B cell (primary cell): ENCODE data around the gene CCNC. TPM values are rescaled to one million over a fixed set of nuclear protein-coding genes. Genes with fewer than 3 reads are reported as not detected.

Experiments used
- ATAC-seq: fragments of 200-7000 bp; cut with Tn5 transposase; one replicate; pipeline ENCODE4 v1.10.0; 2021; ENCODE audit warnings: low read depth, mild to moderate bottlenecking, moderate number of reproducible peaks, moderate library complexity
- CTCF ChIA-PET: fragments of 350-600 bp; sonication (Branson Sonifier 250); formaldehyde crosslinking; loops from one replicate; lab custom pipeline; 2021; ENCODE audit warnings: antibody characterized with exemption, inconsistent platforms; lab: Charles Lee
- POLR2A ChIA-PET: fragments of 350-600 bp; sonication (Branson Sonifier 250); formaldehyde crosslinking; loops from one replicate; lab custom pipeline; 2021; ENCODE audit warnings: antibody characterized with exemption; lab: Charles Lee
- DNase-seq: peaks from one replicate; pipeline ENCODE4 v3.0.0; 2013
- H2AFZ ChIP-seq: 2 replicates; pipeline ENCODE4 v1.6.1; 2012; ENCODE audit warnings: mild to moderate bottlenecking, low read depth, low read length; ENCODE audit not compliant: insufficient read depth, poor library complexity, severe bottlenecking
- H3K27ac ChIP-seq, 2 donors: 1 replicate in 1 of 2; 2 replicates in 1 of 2; pipeline ENCODE4 v1.5.1; 2012 to 2013; ENCODE audit warnings: low read length in 2 of 2, mild to moderate bottlenecking in 2 of 2, moderate library complexity in 1 of 2
- H3K27me3 ChIP-seq, 4 experiments: fragments of 200-600 bp in 1 of 4; sonication (generic) in 1 of 4; replicated peaks in 1 of 4; 1 replicate in 2 of 4; 2 replicates in 2 of 4; pipeline versions ENCODE4 v1.6.1 to v1.7.0; 2013 to 2016; ENCODE audit warnings: low read length in 3 of 4, mild to moderate bottlenecking in 2 of 4, mixed read lengths in 1 of 4, moderate library complexity in 1 of 4; ENCODE audit not compliant: insufficient read depth in 4 of 4, control insufficient read depth in 3 of 4; ENCODE audit errors: control extremely low read depth in 1 of 4
- H3K36me3 ChIP-seq, 2 experiments: replicated peaks in 1 of 2; 1 replicate in 1 of 2; 2 replicates in 1 of 2; pipeline versions ENCODE4 v1.6.1 to v1.7.1; 2013; ENCODE audit warnings: low read length in 1 of 2; ENCODE audit not compliant: insufficient read depth in 2 of 2, control insufficient read depth in 1 of 2; ENCODE audit errors: control extremely low read depth in 1 of 2, extremely low read depth in 1 of 2
- H3K4me1 ChIP-seq, 2 donors: fragments of 200-600 bp in 1 of 2; sonication (generic) in 1 of 2; 1 replicate in 1 of 2; 2 replicates in 1 of 2; pipeline versions ENCODE4 v1.5.1 to v1.6.1; 2013 to 2017; ENCODE audit warnings: low read length in 2 of 2; ENCODE audit not compliant: control insufficient read depth in 2 of 2, insufficient read depth in 2 of 2
- H3K4me2 ChIP-seq: replicated peaks from 2 replicates; pipeline ENCODE3; 2012; ENCODE audit warnings: mild to moderate bottlenecking, low read depth, low read length; ENCODE audit not compliant: poor library complexity, severe bottlenecking
- H3K4me3 ChIP-seq, 5 experiments: fragments of 200-600 bp in 1 of 5; sonication (generic) in 1 of 5; 1 replicate in 3 of 5; 2 replicates in 2 of 5; pipeline versions ENCODE4 v1.5.1 to v1.7.0; 2011 to 2016; ENCODE audit warnings: low read length in 4 of 5, mild to moderate bottlenecking in 4 of 5, low read depth in 2 of 5, control low read depth in 1 of 5, moderate library complexity in 1 of 5; ENCODE audit not compliant: insufficient read depth in 1 of 5; ENCODE audit errors: control extremely low read depth in 1 of 5, extremely low read depth in 1 of 5
- H3K79me2 ChIP-seq: fragments of 200-600 bp; sonication (generic); one replicate; pipeline ENCODE4 v1.6.0; 2016; ENCODE audit warnings: low read length; ENCODE audit not compliant: control insufficient read depth, insufficient read depth
- H3K9ac ChIP-seq: fragments of 200-600 bp; sonication (generic); 2 replicates; pipeline ENCODE4 v1.6.1; 2017; ENCODE audit warnings: mild to moderate bottlenecking, low read length, moderate library complexity
- H3K9me3 ChIP-seq, 3 donors: one replicate each; pipeline versions ENCODE4 v1.6.1 to v1.7.1; 2013; ENCODE audit warnings: low read length in 2 of 3; ENCODE audit not compliant: control insufficient read depth in 2 of 3, insufficient read depth in 1 of 3; ENCODE audit errors: control extremely low read depth in 1 of 3
- H4K20me1 ChIP-seq: 2 replicates; pipeline ENCODE4 v1.6.0; 2012; ENCODE audit warnings: mild to moderate bottlenecking, low read length; ENCODE audit not compliant: insufficient read depth, control insufficient read depth, poor library complexity, severe bottlenecking
- H3K27ac Mint-ChIP-seq: one replicate; pipeline ENCODE4 v1.8.0; 2021; ENCODE audit warnings: mixed read lengths
- H3K27me3 Mint-ChIP-seq: one replicate; pipeline ENCODE4 v1.8.0; 2021; ENCODE audit warnings: mixed read lengths
- H3K4me1 Mint-ChIP-seq: one replicate; pipeline ENCODE4 v1.8.0; 2021; ENCODE audit warnings: mixed read lengths
- H3K4me3 Mint-ChIP-seq: one replicate; pipeline ENCODE4 v1.8.0; 2021; ENCODE audit warnings: mixed read lengths
- H3K9me3 Mint-ChIP-seq: one replicate; pipeline ENCODE4 v1.8.0; 2022; ENCODE audit warnings: mixed read lengths; ENCODE audit not compliant: insufficient read depth
- EZH2 ChIP-seq: IDR thresholded peaks from 2 replicates; pipeline ENCODE4 v1.6.1; 2012; ENCODE audit warnings: borderline replicate concordance, low read depth, mild to moderate bottlenecking, moderate library complexity, low read length; ENCODE audit not compliant: insufficient read depth, poor library complexity, severe bottlenecking
- WGBS: methylation state at CpG from one replicate; pipeline ENCODE4 v1.1.5; 2013; ENCODE audit warnings: missing lambda C conversion rate; ENCODE audit not compliant: insufficient coverage; 5-methylcytosine and 5-hydroxymethylcytosine counted together
- intact Hi-C: fragments of 100-400 bp; cut with micrococcal nuclease; formaldehyde crosslinking; loops from one replicate; pipeline ENCODE4 v1.10.0; 2022
- polyA plus RNA-seq: library from polyadenylated mRNA; depleted of rRNA; stranded (reverse); fragments of >200 nt; gene quantifications from 2 replicates; pipeline ENCODE4 v1.2.3, GENCODE V29; 2012
- total RNA-seq, 2 donors: library from RNA; stranded (reverse); fragments of 120-200 nt in 1 of 2; gene quantifications; 1 replicate in 1 of 2; 2 replicates in 1 of 2; pipeline versions ENCODE4 v1.2.3 to v1.2.4, GENCODE V29; 2013 to 2022
- TF ChIP-seq, protein P1 (sequence below): fragments of 200-600 bp; IDR thresholded peaks from one replicate; pipeline ENCODE4 v1.8.0; 2022; ENCODE audit warnings: antibody characterized with exemption, mild to moderate bottlenecking

The CCNC gene
- total and polyA plus RNA-seq, 2 donors (not counting 1 experiment from before 2014, with no cell fraction given), result 12.5 to 45.1 TPM

DNA sequence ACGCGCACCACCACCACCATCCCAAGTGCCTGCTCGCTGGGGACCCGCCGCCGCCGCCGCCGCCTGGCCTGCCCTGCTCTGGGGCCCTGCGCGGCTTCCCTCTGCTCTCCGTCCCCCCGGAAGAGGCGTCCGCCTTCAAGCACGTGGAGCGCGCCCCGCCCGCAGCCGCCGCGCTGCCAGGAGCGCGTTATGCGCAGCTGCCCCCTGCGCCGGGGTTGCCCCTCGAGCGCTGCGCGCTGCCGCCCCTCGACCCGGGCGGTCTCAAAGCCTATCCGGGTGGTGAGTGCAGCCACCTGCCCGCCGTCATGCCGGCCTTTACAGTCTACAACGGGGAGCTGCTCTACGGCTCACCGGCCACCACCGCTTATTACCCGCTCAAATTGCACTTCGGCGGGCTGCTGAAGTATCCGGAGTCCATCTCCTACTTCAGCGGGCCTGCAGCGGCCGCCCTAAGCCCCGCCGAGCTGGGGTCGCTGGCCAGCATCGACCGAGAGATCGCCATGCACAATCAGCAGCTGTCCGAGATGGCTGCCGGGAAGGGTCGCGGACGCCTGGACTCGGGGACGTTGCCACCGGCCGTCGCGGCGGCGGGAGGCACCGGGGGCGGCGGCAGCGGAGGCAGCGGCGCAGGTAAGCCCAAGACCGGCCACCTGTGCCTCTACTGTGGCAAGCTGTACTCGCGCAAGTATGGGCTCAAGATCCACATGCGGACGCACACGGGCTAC, 45.4 kb upstream of the CCNC start:
- ATAC-seq (peak; percentile 67), DNase-seq (peak; percentile 67)
- Histone ChIP-seq H3K79me2 (no peaks in the 10 kb centered on the region), H3K36me3 (no peaks in the 10 kb centered on the region), H3K4me2 (peak overlapping the region; percentile 97), H3K9me3 (peaks cover 0 to 29% (median 5%) of the 10 kb centered on the region in 3 donors), H4K20me1 (no peaks in the 10 kb centered on the region), H2AFZ (peak overlapping the region; percentile 81), H3K27ac (no peak overlapping the region), H3K4me3 (peak overlapping the region in 4 of 5 experiments; percentile 34 to 68 (median 52)), H3K9ac (peak overlapping the region; percentile 65), H3K4me1 (peaks cover 21 to 32% of the 10 kb centered on the region in 2 donors), H3K27me3 (peaks cover 0 to 80% (median 71%) of the 10 kb centered on the region in 4 experiments)
- Mint-ChIP-seq H3K4me1 (peaks cover 9% of the 10 kb centered on the region), H3K4me3 (peak overlapping the region; percentile 86), H3K27ac (no peak overlapping the region), H3K27me3 (peaks cover 72% of the 10 kb centered on the region), H3K9me3 (no peaks in the 10 kb centered on the region)
- CTCF ChIA-PET, result interaction anchor here (0.7 to 1.2 kb wide), 4 partner anchors 12 to 46 kb away, joined by 3 read pairs; partner anchors contain the start of gene CCNC
- WGBS, result 2% methylated on average over 82 of the region's 82 CpGs
- TF ChIP-seq EZH2, result peak; percentile 79
- TF ChIP-seq, protein P1, sequence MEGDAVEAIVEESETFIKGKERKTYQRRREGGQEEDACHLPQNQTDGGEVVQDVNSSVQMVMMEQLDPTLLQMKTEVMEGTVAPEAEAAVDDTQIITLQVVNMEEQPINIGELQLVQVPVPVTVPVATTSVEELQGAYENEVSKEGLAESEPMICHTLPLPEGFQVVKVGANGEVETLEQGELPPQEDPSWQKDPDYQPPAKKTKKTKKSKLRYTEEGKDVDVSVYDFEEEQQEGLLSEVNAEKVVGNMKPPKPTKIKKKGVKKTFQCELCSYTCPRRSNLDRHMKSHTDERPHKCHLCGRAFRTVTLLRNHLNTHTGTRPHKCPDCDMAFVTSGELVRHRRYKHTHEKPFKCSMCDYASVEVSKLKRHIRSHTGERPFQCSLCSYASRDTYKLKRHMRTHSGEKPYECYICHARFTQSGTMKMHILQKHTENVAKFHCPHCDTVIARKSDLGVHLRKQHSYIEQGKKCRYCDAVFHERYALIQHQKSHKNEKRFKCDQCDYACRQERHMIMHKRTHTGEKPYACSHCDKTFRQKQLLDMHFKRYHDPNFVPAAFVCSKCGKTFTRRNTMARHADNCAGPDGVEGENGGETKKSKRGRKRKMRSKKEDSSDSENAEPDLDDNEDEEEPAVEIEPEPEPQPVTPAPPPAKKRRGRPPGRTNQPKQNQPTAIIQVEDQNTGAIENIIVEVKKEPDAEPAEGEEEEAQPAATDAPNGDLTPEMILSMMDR, result peak; percentile 21
- intact Hi-C loops, result loop anchor here (1.0 to 5.0 kb wide), 6 partner anchors 12 to 843 kb away; no protein-coding TSS in a partner anchor
- POLR2A ChIA-PET, result no interaction called here

DNA sequence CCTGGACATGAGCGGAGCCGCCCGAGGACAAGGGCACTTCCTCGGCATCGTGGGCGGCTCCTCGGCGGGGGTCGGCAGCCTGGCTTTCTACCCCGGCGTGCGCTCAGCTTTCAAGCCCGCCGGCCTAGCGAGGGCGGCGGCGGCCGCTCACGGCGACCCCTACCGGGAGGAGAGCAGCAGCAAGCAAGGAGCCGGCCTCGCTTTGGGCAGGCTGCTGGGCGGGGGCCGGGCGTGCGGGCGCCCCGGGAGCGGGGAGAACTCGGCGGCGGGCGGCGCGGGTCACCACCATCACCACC, 44.9 kb upstream of the CCNC start:
- Histone ChIP-seq H3K27me3 (peaks cover 0 to 80% (median 73%) of the 10 kb centered on the region in 4 experiments), H2AFZ (peak overlapping the region; percentile 81), H3K9ac (peak overlapping the region; percentile 65), H3K4me3 (peak overlapping the region in 4 of 5 experiments; percentile 23 to 68 (median 52)), H3K4me1 (peaks cover 21 to 30% of the 10 kb centered on the region in 2 donors), H3K4me2 (peak overlapping the region; percentile 97), H3K9me3 (peaks cover 0 to 29% (median 3%) of the 10 kb centered on the region in 3 donors), H3K27ac (no peak overlapping the region), H3K36me3 (no peaks in the 10 kb centered on the region), H4K20me1 (no peaks in the 10 kb centered on the region), H3K79me2 (no peaks in the 10 kb centered on the region)
- POLR2A ChIA-PET, result no interaction called here
- peaks cover 9% of the 10 kb centered on the region for H3K4me1 Mint-ChIP-seq
- no peaks in the 10 kb centered on the region for H3K9me3 Mint-ChIP-seq
- ATAC-seq, result peak; percentile 64
- intact Hi-C loops, result loop anchor here (5.0 kb wide), 3 partner anchors 146 to 844 kb away; no protein-coding TSS in a partner anchor
- under 1% methylated on average over 34 of the region's 37 CpGs for WGBS
- CTCF ChIA-PET, result interaction anchor here (0.7 to 1.1 kb wide), 4 partner anchors 11 to 142 kb away, joined by 3 read pairs; partner anchors contain the start of gene CCNC
- peak overlapping the region; percentile 86 for H3K4me3 Mint-ChIP-seq
- H3K27me3 Mint-ChIP-seq, result peaks cover 75% of the 10 kb centered on the region
- no peak for TF ChIP-seq EZH2
- TF ChIP-seq, protein P1, result peak; percentile 50
- DNase-seq, result peak; percentile 72
- H3K27ac Mint-ChIP-seq, result no peak overlapping the region
